ENCODE measurements around the gene BLOC1S3. TPM values are rescaled to one million over a fixed set of nuclear protein-coding genes. Genes with fewer than 3 reads are reported as not detected.
"Not testable (repeated sequence)": the region's sequence is repeated elsewhere in the genome, so short reads cannot be mapped to it uniquely, and the experiment has no call there.

The BLOC1S3 gene
- total RNA-seq, 1 experiment from 2014 or later = 5.0 TPM

GRCh38 chr19:45218426-45218825 is 39.8 kb downstream of the BLOC1S3 start:
- no peak for DNase-seq (ENCODE audit: low read depth)

- no peak for DNase-seq (ENCODE audit: low read depth)
These were observed 40.5 kb downstream of the BLOC1S3 start for GRCh38 chr19:45218911-45219743.

GRCh38 chr19:45222724-45223123 is 44.1 kb downstream of the BLOC1S3 start:
- no peak for DNase-seq (ENCODE audit: low read depth)

- DNase-seq (ENCODE audit: low read depth) = no peak
These were observed 45.3 kb downstream of the BLOC1S3 start for GRCh38 chr19:45223879-45224278.

GRCh38 chr19:45224645-45225044 is 46.1 kb downstream of the BLOC1S3 start:
- no peak for DNase-seq (ENCODE audit: low read depth)

GRCh38 chr19:45229056-45229455 is 50.5 kb downstream of the BLOC1S3 start:
- DNase-seq (ENCODE audit: low read depth) = not testable (repeated sequence)

Other genes with a start within 250 kb of the BLOC1S3 start
- gene APOC4, start 236.5 kb upstream of the BLOC1S3 start, total RNA-seq (2014; rRNA removed; shearing (Covaris generic)) = not detected in 2 replicates
- not detected in 2 replicates for gene APOC2, start 232.7 kb upstream of the BLOC1S3 start, total RNA-seq (2014; rRNA removed; shearing (Covaris generic))
- 34.2 and 51.5 TPM in 2 replicates for gene CLPTM1, start 223.4 kb upstream of the BLOC1S3 start, total RNA-seq (2014; rRNA removed; shearing (Covaris generic))
- 3.2 TPM in 2 replicates for gene RELB, start 177.3 kb upstream of the BLOC1S3 start, total RNA-seq (2014; rRNA removed; shearing (Covaris generic))
- gene CLASRP, start 139.7 kb upstream of the BLOC1S3 start, total RNA-seq (2014; rRNA removed; shearing (Covaris generic)) = 31.0 and 36.9 TPM in 2 replicates
- gene ZNF296, start 102.3 kb upstream of the BLOC1S3 start, total RNA-seq (2014; rRNA removed; shearing (Covaris generic)) = not detected in 2 replicates
- gene GEMIN7, start 99.5 kb upstream of the BLOC1S3 start, total RNA-seq (2014; rRNA removed; shearing (Covaris generic)) = 58.2 and 59.2 TPM in 2 replicates
- gene PPP1R37, start 85.6 kb upstream of the BLOC1S3 start, total RNA-seq (2014; rRNA removed; shearing (Covaris generic)) = 24.8 and 26.5 TPM in 2 replicates
- gene NKPD1, start 17.8 kb upstream of the BLOC1S3 start, total RNA-seq (2014; rRNA removed; shearing (Covaris generic)) = not detected in 2 replicates
- 0.98 and 1.5 TPM in 2 replicates for gene TRAPPC6A, start 547 bp upstream of the BLOC1S3 start, total RNA-seq (2014; rRNA removed; shearing (Covaris generic))
- gene EXOC3L2, start 66.6 kb downstream of the BLOC1S3 start, total RNA-seq (2014; rRNA removed; shearing (Covaris generic)) = 0.56 and 0.84 TPM in 2 replicates
- gene MARK4, start 72.5 kb downstream of the BLOC1S3 start, total RNA-seq (2014; rRNA removed; shearing (Covaris generic)) = 5.3 and 9.2 TPM in 2 replicates
- not detected in 2 replicates for gene CKM, start 144.1 kb downstream of the BLOC1S3 start, total RNA-seq (2014; rRNA removed; shearing (Covaris generic))
- 0.11 TPM in 1 of 2 replicates, not detected in the other for gene KLC3, start 162.0 kb downstream of the BLOC1S3 start, total RNA-seq (2014; rRNA removed; shearing (Covaris generic))
- gene ERCC2, start 191.8 kb downstream of the BLOC1S3 start, total RNA-seq (2014; rRNA removed; shearing (Covaris generic)) = 20.0 and 23.9 TPM in 2 replicates
- gene PPP1R13L, start 226.3 kb downstream of the BLOC1S3 start, total RNA-seq (2014; rRNA removed; shearing (Covaris generic)) = 18.9 and 34.3 TPM in 2 replicates
- 39.8 and 54.6 TPM in 2 replicates for gene POLR1G, start 227.9 kb downstream of the BLOC1S3 start, total RNA-seq (2014; rRNA removed; shearing (Covaris generic))
- gene ERCC1, start 245.1 kb downstream of the BLOC1S3 start, total RNA-seq (2014; rRNA removed; shearing (Covaris generic)) = 125 and 137 TPM in 2 replicates

All from HT1080 (cell line).